GM18858 (cell line): Measurements from ENCODE around the gene TCF12.
A peak's percentile ranks its signal among the peaks of the same experiment; 100 is the strongest.
"Not testable (repeated sequence)": the region's sequence is repeated elsewhere in the genome, so short reads cannot be mapped to it uniquely, and the experiment has no call there.

Source experiments
- ATAC-seq: cut with Tn5 transposase; IDR thresholded peaks from one replicate; pipeline ENCODE4 v1.9.1; 2021; ENCODE audit not compliant: unreplicated experiment

TCF12 gene

DNA sequence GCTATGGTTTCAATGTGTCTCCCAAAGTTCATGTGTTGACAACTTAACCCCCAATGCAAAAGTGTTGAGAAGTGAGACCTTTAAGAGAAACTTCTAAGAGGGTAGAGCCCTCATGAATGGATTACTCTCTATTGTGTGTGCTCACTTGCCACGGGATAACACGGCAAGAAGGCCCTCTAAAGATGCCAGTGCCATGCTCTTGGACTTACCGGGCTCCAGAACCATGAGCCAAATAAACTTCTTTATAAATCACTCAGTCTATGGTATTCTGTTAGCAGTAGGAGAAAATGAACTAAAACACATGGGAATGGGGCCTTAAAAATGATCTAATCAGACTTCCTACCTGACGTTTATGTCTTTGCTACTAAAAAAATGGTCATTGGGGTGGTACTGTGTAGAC lies 2.6 kb upstream of the TCF12 start:
- ATAC-seq: no peak

DNA sequence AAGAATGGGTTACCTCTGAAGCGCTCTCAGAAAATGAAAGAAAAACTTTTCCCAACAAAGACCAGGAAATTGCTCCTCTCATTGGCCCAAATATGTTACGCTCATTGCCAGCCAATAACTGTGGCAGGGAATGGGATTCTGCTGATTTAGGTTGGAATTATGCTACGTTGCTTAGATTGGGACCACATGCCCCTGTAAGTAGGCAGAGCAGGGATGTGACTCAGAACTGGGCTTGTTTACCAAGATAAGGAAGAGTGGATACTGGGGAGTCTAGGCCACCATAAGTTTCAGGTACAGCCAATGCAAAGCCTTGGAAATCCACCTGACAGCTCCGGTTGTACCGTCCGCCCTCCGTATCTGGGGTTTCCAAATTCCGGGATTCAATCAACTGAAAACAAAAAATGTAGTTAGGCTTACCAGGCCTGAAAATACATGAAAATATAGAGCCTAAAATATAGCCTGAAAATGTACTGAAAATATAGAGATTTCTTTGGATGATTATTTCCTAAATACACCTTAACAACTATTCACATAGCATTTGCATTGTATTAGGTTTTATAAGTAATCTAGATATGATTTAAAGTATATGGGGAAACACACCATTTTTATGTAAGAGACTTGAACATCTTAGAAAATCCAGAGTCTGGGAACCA lies 1.5 kb upstream of the TCF12 start:
- no peak for ATAC-seq

DNA sequence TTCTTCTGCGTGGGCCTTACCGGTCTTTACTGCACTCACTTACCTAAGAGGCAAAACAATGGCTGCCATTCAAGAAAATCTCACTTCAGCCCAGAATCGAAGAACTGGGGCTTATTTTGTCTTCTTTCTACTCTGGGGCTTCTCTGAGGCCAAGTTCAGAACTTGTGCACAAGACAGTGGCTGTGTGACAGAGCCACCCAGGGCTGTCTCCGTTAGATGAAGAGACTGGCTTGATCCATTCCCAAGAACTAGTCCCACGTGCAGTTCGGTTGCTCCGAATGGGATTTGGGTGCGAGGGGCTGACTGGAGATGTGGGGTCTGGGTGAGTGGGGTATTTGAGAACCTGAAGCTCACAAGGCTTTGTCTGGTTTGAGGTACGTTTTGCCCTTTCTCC lies 795 bp upstream of the TCF12 start:
- ATAC-seq: no peak

DNA sequence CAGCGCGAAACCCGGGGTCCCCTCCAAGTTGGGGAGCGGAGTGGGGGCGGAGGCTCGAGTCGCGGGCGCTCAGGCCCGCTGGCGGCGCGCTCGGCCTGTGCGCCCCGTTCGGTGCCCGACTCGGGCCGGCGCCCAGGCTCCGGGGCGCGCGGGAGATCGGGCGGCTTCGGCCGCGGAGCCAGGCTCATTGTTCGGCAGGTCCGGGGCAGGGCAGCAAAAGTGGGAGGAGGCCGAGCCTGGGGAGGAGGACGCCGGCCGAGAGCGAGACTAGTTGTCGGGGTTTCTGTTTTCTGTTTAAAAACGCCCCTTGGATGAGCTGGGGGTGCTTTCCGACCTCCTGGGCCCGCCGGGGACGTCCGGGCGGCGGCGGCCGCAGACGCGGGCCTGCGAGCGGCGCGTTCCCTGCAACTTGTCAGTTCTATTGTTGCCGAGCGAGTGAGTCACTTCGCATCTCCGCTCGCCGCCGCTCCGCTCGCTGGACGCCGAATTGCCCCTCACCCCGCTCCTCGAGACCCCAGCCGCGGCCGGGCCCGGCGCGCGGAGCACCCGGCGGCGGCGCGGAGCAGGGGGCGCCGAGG lies 676 bp downstream of the TCF12 start:
- ATAC-seq: peak; percentile 24

DNA sequence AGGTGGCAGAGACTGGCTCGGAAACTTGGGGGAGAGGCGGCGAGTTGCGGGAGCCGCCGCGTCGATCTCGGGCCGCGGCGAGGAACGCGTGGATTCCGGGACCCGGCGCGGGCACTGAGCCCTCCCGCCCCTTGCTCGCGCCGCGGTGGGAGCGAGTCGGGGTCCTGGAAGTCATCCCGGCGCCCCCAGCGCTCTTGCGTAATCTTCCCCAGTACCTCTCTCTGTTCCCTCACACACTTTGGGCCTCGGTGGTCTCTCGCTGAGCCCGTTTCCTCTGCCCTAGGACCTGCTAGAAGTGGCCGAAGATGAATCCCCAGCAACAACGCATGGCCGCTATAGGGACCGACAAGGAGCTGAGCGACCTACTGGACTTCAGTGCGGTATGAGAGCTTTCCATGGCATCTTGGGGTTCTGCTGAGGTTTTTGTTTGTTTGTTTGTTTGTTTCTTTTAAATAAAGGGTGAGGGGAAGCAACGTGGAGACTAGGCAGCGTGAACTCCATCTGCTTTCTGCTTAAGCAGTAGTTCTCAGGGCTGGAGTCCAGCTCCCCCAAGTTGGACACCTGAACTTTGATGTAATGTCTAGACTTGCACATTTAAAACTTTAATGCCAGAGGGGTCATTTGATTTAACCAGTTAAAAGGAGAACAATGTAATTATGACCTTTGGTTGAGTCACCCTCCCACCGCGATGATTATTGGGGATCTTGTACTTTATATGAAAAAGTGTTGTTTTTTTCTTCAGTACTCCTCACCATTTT lies 1.3 kb downstream of the TCF12 start:
- ATAC-seq: no peak

DNA sequence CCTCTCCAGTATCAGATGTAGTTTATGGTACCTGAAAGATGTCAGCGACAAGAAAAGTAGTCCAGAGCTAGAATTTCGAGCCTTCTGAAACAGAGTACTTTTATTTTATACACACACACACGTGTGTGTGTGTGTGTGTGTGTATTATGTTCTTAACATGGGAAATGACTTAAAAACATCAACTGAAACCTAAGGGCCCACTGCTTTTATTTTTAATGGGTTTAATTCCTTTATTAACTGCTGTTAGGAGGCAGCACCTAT lies 1.9 kb downstream of the TCF12 start:
- ATAC-seq: no peak

DNA sequence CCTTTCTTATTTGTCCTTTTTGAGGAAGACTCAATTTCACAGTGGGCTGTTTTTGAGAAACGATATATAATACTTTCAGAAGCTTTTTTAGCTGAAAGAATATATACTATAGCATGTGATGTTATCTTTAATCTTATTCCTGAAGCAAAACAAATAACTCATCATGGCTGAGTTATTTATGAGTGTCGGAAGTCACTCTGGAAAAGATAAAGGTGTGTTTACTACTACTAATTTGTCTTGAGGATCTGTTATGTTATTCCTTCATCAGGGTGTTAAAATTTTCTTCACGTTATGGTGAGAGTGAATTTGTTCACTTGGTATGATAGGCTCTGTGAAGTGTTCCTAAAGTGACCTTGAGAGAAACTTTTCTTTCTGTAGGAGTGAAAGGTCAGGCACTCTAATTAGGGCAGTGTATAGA lies 4.7 kb downstream of the TCF12 start:
- no peak for ATAC-seq

DNA sequence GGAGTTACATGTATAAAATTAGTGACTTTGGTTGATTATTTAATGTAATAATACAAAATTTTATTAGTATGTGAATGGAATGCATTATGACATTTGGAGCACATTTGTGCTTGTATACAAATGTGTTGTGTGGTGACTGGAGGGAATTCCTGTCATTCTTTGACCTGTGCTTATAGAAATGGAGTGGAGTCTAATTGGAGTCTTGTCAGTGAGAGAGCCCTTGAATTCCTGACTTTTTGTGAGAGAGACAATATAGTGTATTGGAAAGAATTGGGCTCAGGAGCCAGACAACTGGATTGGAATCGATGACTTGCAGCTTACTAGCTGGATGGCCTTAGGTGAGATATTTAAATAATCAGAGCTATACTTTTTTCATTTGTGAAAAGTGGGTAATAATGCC lies 9.4 kb downstream of the TCF12 start:
- ATAC-seq: no peak

DNA sequence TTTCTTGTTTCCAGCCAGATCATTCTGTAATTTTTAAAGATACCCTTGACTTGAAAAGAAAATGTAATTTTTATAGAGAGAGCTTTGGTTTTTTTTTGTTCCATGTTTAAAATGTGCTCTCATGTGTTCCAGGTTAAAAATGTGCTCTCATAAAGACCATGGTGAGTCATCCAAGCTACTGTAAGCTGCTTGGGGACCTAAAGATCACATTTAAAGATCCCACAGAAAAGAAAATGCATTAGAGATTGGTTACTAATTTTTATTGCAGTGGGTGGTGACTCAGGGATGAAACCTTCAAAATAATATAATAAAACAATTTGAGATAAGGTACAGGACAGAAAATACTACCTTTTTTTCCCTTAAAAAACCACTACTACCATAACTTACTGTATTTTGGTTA lies 11.0 kb downstream of the TCF12 start:
- ATAC-seq: no peak

DNA sequence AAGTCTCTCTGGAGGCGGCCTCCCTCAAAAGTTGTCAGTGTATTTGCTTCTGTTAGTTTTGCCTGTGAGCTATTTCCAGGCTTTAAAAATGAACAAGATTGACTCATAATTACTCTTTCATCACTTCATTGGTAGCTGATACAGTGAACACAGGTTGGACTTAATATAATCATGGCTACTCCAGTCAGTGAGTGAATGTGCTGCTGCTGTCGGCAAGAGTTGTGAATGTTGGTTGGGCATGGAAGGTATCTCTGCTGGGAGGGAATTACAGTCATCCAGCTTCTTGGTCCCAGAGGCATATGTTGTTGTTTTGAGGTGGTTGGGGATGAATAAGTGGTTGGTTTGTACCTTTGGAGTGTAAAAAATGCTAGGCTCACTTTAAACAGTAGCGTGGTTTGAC lies 11.5 kb downstream of the TCF12 start:
- no peak for ATAC-seq

DNA sequence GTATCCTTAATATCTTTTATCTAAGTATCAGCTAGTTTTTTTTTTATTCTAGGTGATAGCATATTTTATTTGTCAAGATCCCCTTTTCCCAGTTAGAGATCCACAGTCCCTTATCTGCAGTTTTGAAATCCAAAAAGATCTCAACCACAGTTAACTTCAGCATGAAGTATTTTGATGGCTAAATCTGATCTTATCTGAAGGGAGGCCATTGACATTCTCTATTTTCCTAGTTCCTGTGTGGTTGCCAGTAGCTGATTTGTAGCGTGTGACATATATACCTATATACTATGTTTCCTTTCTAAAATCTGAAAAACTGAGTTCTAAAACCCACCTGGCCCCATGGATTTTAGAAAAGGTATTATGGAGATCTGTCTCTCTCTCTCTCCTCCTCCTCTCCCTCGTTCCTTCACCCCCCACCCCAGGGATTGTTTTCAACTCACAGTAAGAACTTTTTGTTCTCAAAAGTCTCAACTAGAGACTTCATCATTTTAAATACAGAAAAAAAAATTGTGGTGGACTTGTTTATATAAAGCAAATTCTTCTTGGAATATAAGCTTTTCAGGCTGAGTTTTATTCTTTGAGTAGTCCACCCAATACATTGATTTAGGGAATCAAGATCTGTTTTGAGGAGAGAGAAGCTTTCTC lies 12.3 kb downstream of the TCF12 start:
- no peak for ATAC-seq

DNA sequence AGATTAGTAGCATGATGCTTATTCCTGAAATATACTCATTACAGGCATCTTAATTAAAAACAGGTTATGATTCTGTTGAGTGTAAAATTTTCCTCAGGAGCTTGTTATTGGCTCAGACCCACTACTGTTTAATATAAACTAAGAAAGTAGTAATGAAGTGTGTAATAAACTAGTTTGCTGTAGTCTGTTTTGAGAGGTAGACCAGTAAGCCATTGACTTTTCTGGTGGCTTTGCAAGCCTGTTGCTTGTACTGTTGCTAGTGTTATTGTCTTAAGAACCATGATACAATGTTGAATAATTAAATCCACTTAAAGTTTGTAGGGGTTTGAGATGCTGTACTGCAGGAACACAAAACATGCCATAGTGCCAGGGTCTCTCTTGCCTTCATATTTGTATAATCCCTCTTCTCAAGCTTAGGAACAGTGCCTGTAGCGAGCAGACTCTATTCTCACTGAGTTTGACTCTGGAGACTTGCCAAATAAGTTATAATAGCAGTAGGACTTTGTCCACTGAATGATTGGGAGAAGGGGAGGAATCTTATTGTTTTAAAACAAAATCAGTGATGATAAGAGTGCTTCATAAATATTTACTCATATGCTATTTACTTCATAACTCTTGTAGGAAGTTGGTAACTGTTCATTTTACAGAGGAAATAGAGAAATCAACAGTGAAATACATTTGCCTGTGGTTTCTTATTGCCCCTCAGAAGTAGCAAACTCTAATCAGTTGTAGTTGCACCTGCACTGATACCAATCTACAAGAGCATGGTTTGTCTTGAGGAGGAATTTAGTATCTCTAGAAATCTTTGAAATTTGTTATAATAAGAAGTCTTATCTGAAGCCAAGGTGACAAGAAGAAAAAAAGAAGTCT lies 13.4 kb downstream of the TCF12 start:
- no peak for ATAC-seq

DNA sequence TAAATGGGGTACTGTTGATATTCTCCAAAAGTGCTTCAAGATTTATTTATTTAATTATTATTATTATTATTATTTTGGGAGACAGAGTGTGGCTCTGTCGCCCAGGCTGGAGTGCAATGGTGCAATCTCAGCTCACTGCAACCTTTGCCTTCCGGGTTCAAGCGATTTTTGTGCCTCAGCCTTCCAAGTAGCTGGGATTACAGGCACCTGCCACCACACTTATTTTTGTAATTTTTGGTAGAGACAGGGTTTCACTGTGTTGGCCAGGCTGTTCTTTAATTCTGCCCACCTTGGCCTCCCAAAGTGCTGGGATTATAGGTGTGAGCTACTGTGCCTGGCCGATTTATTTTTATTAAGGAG lies 14.0 kb downstream of the TCF12 start:
- not testable (repeated sequence) for ATAC-seq

DNA sequence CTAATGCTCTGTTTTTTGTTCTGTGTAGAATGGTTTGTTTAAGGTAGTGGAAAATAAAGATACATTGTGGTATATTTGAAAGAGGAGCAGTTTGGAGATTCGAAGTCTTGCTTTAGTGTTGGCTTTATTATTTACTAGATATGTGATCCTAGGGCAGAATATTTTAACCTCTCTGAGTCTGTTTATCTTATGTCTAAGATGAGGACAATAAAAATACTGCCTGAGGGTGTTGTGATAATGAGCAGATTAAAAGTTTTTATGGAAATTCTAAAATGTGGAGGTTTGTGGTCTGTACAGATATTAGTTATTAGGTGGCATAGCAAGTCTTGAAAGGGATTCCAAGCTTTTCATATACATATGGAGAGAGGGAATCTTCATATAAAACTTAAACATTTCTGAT lies 15.0 kb downstream of the TCF12 start:
- no peak for ATAC-seq

DNA sequence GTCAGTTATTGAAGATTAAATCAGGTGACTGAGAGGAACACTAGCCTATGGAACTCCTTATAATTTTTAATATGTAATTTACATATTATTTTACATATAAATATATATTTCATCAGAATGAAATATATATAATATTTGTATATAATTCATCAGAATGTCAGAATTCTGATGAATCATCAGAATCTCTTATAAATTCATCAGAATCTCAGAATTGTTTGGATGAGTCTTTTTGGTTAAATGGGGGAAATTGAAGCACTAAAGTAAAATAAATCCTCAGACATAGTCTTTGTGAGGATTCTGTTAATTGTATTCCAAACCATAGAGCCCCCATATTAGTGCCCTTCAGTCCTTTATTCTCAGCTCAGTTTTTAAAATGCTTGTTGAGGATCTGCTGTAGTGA lies 15.4 kb downstream of the TCF12 start:
- no peak for ATAC-seq

DNA sequence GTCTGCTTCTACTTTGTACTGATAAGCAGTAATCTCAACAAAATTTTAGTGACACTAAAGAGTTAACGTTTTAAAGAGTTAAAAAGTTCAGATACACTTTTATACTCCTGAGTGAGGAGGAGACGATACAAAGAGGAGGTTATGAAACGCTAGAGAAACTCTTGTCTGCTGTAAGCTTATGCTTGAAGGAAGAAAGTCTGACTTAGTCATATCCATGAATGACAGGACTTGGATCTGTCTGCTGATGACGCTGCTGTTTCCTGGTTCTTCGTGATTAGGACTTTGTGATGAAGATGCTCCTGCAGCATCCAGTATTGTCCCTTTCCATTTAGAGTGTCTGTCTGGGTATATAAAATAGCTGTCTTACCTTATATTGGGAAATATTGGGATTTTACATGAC lies 15.8 kb downstream of the TCF12 start:
- no peak for ATAC-seq

DNA sequence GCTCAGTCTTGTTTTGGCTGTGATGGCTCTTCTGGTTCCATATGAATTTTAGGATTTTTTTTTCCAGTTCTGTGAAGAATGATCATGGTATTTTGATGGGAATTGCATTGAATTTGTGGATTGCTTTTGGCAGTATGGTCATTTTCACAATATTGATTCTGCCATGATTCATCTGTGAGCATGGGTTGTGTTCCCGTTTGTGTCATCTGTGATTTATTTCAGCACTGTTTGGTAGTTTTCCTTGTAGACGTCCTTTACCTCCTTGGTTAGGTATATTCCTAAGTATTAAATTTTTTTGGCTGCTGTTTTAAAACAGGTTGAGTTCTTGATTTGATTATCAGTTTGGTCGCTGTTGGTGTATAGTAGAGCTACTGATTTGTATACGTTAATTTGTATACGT lies 18.5 kb downstream of the TCF12 start:
- ATAC-seq: no peak

DNA sequence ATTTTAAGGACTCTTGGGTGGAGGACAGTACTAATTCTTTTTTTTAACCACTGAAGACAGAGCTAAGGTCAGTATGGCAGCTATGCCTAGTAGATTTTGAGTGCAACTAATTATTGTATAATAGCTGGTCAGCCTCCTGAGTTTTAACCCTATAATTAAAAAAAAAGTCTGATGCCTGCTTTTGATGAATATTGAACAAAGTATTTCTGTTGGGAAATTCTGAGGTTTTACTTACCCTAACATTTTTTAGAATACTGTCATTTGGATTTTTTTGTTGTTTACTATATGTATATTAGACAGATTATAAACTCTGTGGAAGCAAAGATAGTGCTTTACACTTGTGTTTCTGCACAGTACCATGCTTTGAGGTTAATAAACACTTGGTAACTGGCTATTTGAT lies 20.8 kb downstream of the TCF12 start:
- no peak for ATAC-seq

DNA sequence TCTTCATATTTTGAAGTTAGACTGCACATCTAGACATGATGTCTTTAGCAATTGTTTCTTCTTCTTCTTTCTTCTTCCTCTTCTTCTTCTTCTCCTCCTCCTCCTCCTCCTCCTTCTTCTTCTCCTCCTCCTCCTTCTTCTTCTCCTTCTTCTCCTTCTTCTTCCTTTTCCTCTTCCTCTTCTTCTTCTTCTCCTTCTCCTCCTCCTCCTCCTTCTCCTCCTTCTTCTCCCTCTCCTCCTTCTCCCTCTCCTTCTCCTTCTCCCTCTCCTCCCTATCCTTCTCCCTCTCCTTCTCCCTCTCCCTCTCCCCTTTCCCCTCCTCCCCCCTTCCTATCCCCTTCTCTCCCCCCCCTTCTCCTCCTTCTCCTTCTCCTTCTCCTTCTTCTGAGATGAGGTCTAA lies 21.9 kb downstream of the TCF12 start:
- no peak for ATAC-seq

DNA sequence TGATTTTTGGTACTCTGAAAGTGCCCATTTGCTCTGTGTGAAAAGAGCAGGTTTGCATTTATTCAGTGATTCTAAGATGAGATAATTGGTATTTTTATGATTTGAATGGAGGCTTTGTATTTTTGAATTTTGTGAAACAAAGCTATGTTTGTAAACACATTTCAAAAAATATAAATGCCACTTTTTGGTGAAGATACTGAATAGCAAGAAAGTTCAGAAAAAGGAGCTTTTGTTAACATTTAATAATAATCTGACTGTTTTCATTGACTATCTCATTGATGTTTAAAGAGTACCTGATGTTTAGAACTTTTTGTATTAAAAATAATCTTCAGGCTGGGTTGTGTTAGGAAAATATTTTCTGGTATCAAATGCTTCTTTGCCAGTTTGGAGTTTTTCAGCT lies 23.7 kb downstream of the TCF12 start:
- no peak for ATAC-seq

DNA sequence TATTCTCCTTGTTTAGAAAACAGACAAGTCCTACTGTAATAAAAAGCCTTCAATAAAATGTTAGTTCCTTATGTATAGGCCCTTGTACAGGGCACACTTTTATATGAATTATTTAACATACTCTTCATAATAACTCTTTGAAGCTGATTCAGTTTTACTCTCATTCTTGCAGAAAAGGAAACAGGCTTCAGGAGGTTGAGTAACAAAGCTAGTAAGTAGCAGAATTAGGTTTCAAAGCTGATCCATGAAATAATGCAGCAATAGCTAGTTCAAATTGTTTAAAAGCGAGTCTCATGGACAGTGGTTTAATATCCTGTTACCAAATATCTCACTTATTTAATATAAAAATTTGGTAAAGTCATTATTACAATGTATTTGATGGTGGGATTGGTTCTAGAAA lies 25.0 kb downstream of the TCF12 start:
- no peak for ATAC-seq

DNA sequence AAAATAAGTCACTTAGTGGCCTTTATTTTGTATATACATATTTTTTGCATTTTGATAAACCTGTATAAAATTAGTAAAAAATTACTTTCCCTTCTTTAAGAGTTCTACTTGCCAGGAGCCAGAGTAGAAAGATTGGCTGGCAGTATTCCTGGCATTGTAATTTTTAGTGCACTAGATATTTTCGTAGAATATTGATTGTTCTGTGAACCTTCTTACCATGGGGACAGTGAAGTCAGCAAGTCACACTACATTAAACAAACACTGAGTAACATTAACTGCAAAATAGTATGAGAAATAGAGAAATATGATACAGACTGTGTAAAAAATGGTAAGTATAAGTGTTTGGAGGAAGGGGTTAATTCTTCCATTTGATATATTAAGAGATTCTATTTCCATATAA lies 26.0 kb downstream of the TCF12 start:
- ATAC-seq: no peak
